Activated T-helper 2 cell treated with anti-CD3 and anti-CD28 coated beads, Interferon-gamma antibody, Interleukin-2, Interleukin-4, amounts not matched to agents 10 μg/mL and 5 μg/mL and 100 μg/mL, durations not matched to agents 14 hours and 24 hours and 36 hours (primary cell): Measurements from ENCODE around the gene GDI1. TPM values are rescaled to one million over a fixed set of nuclear protein-coding genes. Genes with fewer than 3 reads are reported as not detected.

Source experiments
- DNase-seq: peaks from one replicate; pipeline ENCODE4 v3.0.0; 2021; ENCODE audit warnings: low spot score
- H3K27ac Mint-ChIP-seq: one replicate; pipeline ENCODE4 v1.8.0; 2021; ENCODE audit warnings: mixed read lengths
- H3K27me3 Mint-ChIP-seq: one replicate; pipeline ENCODE4 v1.8.0; 2021; ENCODE audit warnings: low read depth, mixed read lengths
- H3K36me3 Mint-ChIP-seq: one replicate; pipeline ENCODE4 v1.8.0; 2021; ENCODE audit warnings: low read depth, mixed read lengths
- H3K4me1 Mint-ChIP-seq: one replicate; pipeline ENCODE4 v1.8.0; 2021; ENCODE audit warnings: low read depth, mixed read lengths
- H3K4me3 Mint-ChIP-seq: one replicate; pipeline ENCODE4 v1.8.0; 2021; ENCODE audit warnings: low read depth, mild to moderate bottlenecking, moderate library complexity, mixed read lengths
- H3K9me3 Mint-ChIP-seq: one replicate; pipeline ENCODE4 v1.8.0; 2021; ENCODE audit warnings: mixed read lengths
- intact Hi-C: fragments of 100-400 bp; cut with micrococcal nuclease; formaldehyde crosslinking; loops from one replicate; pipeline ENCODE4 v1.15.1; 2023
- total RNA-seq: library from RNA; stranded (reverse); gene quantifications from 2 replicates; pipeline ENCODE4 v1.2.3, GENCODE V29; 2022

GDI1 gene
- total RNA-seq, 1 donor from 2014 or later, result 117 TPM

GRCh38 chrX:154401045-154401799 is 35.7 kb upstream of the GDI1 start:
- peak overlapping the region; percentile 100 for H3K27ac Mint-ChIP-seq
- intact Hi-C loops, result no loop called here

GRCh38 chrX:154401918-154402621 is 34.9 kb upstream of the GDI1 start:
- peak overlapping the region; percentile 31 for H3K27ac Mint-ChIP-seq
- H3K27me3 Mint-ChIP-seq, result no peaks in the 10 kb centered on the region
- intact Hi-C loops, result no loop called here
- no peak overlapping the region for H3K4me3 Mint-ChIP-seq
- peaks cover 36% of the 10 kb centered on the region for H3K36me3 Mint-ChIP-seq
- H3K9me3 Mint-ChIP-seq, result no peaks in the 10 kb centered on the region
- H3K4me1 Mint-ChIP-seq, result peaks cover 4% of the 10 kb centered on the region
- DNase-seq, result no peak

More at GRCh38 chrX:154401045-154401799, 35.7 kb upstream of the GDI1 start:
- H3K27me3 Mint-ChIP-seq, result no peaks in the 10 kb centered on the region
- no peaks in the 10 kb centered on the region for H3K9me3 Mint-ChIP-seq
- peaks cover 5% of the 10 kb centered on the region for H3K4me1 Mint-ChIP-seq
- peaks cover 36% of the 10 kb centered on the region for H3K36me3 Mint-ChIP-seq
- peak overlapping the region; percentile 100 for H3K4me3 Mint-ChIP-seq
- DNase-seq, result no peak

- DNase-seq, result no peak
- intact Hi-C loops, result no loop called here
- H3K4me3 Mint-ChIP-seq, result no peak overlapping the region
Observed at GRCh38 chrX:154402622-154403127, 34.3 kb upstream of the GDI1 start.

GRCh38 chrX:154403192-154403591 is 33.8 kb upstream of the GDI1 start:
- H3K27ac Mint-ChIP-seq, result no peak overlapping the region
- H3K4me3 Mint-ChIP-seq, result no peak overlapping the region
- peaks cover 3% of the 10 kb centered on the region for H3K4me1 Mint-ChIP-seq
- no peak for DNase-seq
- no peaks in the 10 kb centered on the region for H3K9me3 Mint-ChIP-seq
- no peaks in the 10 kb centered on the region for H3K27me3 Mint-ChIP-seq
- H3K36me3 Mint-ChIP-seq, result peaks cover 33% of the 10 kb centered on the region
- intact Hi-C loops, result no loop called here

More at GRCh38 chrX:154402622-154403127, 34.3 kb upstream of the GDI1 start:
- Mint-ChIP-seq H3K4me1 (peaks cover 3% of the 10 kb centered on the region), H3K9me3 (no peaks in the 10 kb centered on the region), H3K36me3 (peaks cover 36% of the 10 kb centered on the region), H3K27me3 (no peaks in the 10 kb centered on the region), H3K27ac (peak overlapping the region; percentile 31)

GRCh38 chrX:154403858-154404257 is 33.1 kb upstream of the GDI1 start:
- Mint-ChIP-seq H3K4me3 (no peak overlapping the region), H3K27me3 (no peaks in the 10 kb centered on the region), H3K27ac (no peak overlapping the region), H3K9me3 (no peaks in the 10 kb centered on the region), H3K36me3 (peaks cover 31% of the 10 kb centered on the region), H3K4me1 (peaks cover 7% of the 10 kb centered on the region)
- no peak for DNase-seq
- intact Hi-C loops, result no loop called here

GRCh38 chrX:154404625-154405192 is 32.2 kb upstream of the GDI1 start:
- no peak for DNase-seq
- Mint-ChIP-seq H3K9me3 (no peaks in the 10 kb centered on the region), H3K36me3 (peaks cover 25% of the 10 kb centered on the region), H3K27ac (no peak overlapping the region), H3K4me1 (peaks cover 9% of the 10 kb centered on the region), H3K27me3 (no peaks in the 10 kb centered on the region), H3K4me3 (no peak overlapping the region)
- intact Hi-C loops, result no loop called here

- peak overlapping the region; percentile 19 for H3K27ac Mint-ChIP-seq
- H3K9me3 Mint-ChIP-seq, result no peaks in the 10 kb centered on the region
- H3K4me3 Mint-ChIP-seq, result peak overlapping the region; percentile 72
- intact Hi-C loops, result no loop called here
- H3K36me3 Mint-ChIP-seq, result peaks cover 17% of the 10 kb centered on the region
- H3K27me3 Mint-ChIP-seq, result no peaks in the 10 kb centered on the region
- DNase-seq, result no peak
- peaks cover 11% of the 10 kb centered on the region for H3K4me1 Mint-ChIP-seq
Observed at GRCh38 chrX:154408659-154409221, 28.2 kb upstream of the GDI1 start.

- no peak for DNase-seq
- H3K36me3 Mint-ChIP-seq, result peaks cover 19% of the 10 kb centered on the region
- intact Hi-C loops, result no loop called here
- no peaks in the 10 kb centered on the region for H3K27me3 Mint-ChIP-seq
- no peaks in the 10 kb centered on the region for H3K9me3 Mint-ChIP-seq
- H3K27ac Mint-ChIP-seq, result peak within 1 kb of the TSS; percentile 69
- H3K4me3 Mint-ChIP-seq, result peak within 1 kb of the TSS; percentile 72
- H3K4me1 Mint-ChIP-seq, result peaks cover 11% of the 10 kb centered on the region
Observed at GRCh38 chrX:154409222-154409871, 27.6 kb upstream of the GDI1 start, which contains the start of gene DNASE1L1. Gene DNASE1L1, minus strand, starts transcription at chrX:154409254. Its CDS starts 3,686 bp downstream, at chrX:154405568.

GRCh38 chrX:154411981-154412340 is 25.0 kb upstream of the GDI1 start:
- H3K4me1 Mint-ChIP-seq, result peaks cover 11% of the 10 kb centered on the region
- peak overlapping the region; percentile 74 for H3K27ac Mint-ChIP-seq
- intact Hi-C loops, result loop anchor here (1.0 kb wide), 1 partner anchor 16 kb away; the partner anchor contains the start of gene ATP6AP1
- peaks cover 28% of the 10 kb centered on the region for H3K36me3 Mint-ChIP-seq
- H3K9me3 Mint-ChIP-seq, result no peaks in the 10 kb centered on the region
- H3K27me3 Mint-ChIP-seq, result no peaks in the 10 kb centered on the region
- peak; percentile 34 for DNase-seq
- H3K4me3 Mint-ChIP-seq, result peak overlapping the region; percentile 79

- intact Hi-C loops, result loop anchor here (1.0 kb wide), 1 partner anchor 16 kb away; the partner anchor contains the start of gene ATP6AP1
- peaks cover 11% of the 10 kb centered on the region for H3K4me1 Mint-ChIP-seq
- H3K27me3 Mint-ChIP-seq, result no peaks in the 10 kb centered on the region
- H3K4me3 Mint-ChIP-seq, result peak overlapping the region; percentile 79
- H3K27ac Mint-ChIP-seq, result peak overlapping the region; percentile 74
- no peaks in the 10 kb centered on the region for H3K9me3 Mint-ChIP-seq
- H3K36me3 Mint-ChIP-seq, result peaks cover 28% of the 10 kb centered on the region
- DNase-seq, result no peak
Observed at GRCh38 chrX:154412468-154412867, 24.5 kb upstream of the GDI1 start.

- intact Hi-C loops, result no loop called here
- no peak for DNase-seq
- peak overlapping the region; percentile 79 for H3K4me3 Mint-ChIP-seq
- peaks cover 28% of the 10 kb centered on the region for H3K36me3 Mint-ChIP-seq
- H3K9me3 Mint-ChIP-seq, result no peaks in the 10 kb centered on the region
- H3K27me3 Mint-ChIP-seq, result no peaks in the 10 kb centered on the region
- H3K4me1 Mint-ChIP-seq, result peaks cover 11% of the 10 kb centered on the region
- H3K27ac Mint-ChIP-seq, result peak overlapping the region; percentile 74
Observed at GRCh38 chrX:154413142-154413541, 23.8 kb upstream of the GDI1 start.

GRCh38 chrX:154417157-154417556 is 19.8 kb upstream of the GDI1 start:
- DNase-seq, result no peak
- peaks cover 4% of the 10 kb centered on the region for H3K4me1 Mint-ChIP-seq
- peaks cover 22% of the 10 kb centered on the region for H3K36me3 Mint-ChIP-seq
- no peaks in the 10 kb centered on the region for H3K9me3 Mint-ChIP-seq
- no peak overlapping the region for H3K27ac Mint-ChIP-seq
- H3K4me3 Mint-ChIP-seq, result no peak overlapping the region
- intact Hi-C loops, result no loop called here
- no peaks in the 10 kb centered on the region for H3K27me3 Mint-ChIP-seq
